Type B pancreatic cell (in vitro differentiated cells): ENCODE data around the gene LHB. TPM values are rescaled to one million over a fixed set of nuclear protein-coding genes. Genes with fewer than 3 reads are reported as not detected.

Experiments
- DNase-seq: peaks from one replicate; pipeline ENCODE4 v3.0.0; 2021; ENCODE audit warnings: mixed read lengths; ENCODE audit not compliant: unreplicated experiment; ENCODE audit errors: extremely low spot score
- H3K27ac Mint-ChIP-seq: 2 replicates; pipeline ENCODE4 v1.8.0; 2021; ENCODE audit warnings: mild to moderate bottlenecking, mixed read lengths
- H3K27me3 Mint-ChIP-seq: 2 replicates; pipeline ENCODE4 v1.8.0; 2021; ENCODE audit warnings: mixed read lengths
- H3K36me3 Mint-ChIP-seq: 2 replicates; pipeline ENCODE4 v1.8.0; 2021; ENCODE audit warnings: mixed read lengths
- H3K4me1 Mint-ChIP-seq: one replicate; pipeline ENCODE4 v1.8.0; 2021; ENCODE audit warnings: mixed read lengths; ENCODE audit not compliant: unreplicated experiment
- H3K4me3 Mint-ChIP-seq: 2 replicates; pipeline ENCODE4 v1.8.0; 2021; ENCODE audit warnings: mild to moderate bottlenecking, mixed read lengths
- H3K9me3 Mint-ChIP-seq: 2 replicates; pipeline ENCODE4 v1.8.0; 2021; ENCODE audit warnings: mixed read lengths
- CTCF ChIP-seq: fragments of 200-600 bp; sonication (generic); conservative IDR thresholded peaks from 2 replicates; pipeline ENCODE4 v1.5.0; 2021; ENCODE audit warnings: antibody characterized with exemption, mild to moderate bottlenecking
- total RNA-seq: library from RNA; stranded (reverse); gene quantifications from 2 replicates; pipeline ENCODE4 v1.2.1, GENCODE V29; 2021; ENCODE audit warnings: low replicate concordance

The LHB gene
- total RNA-seq, 1 donor from 2014 or later, result not detected

GRCh38 chr19:48991011-48991609 lies 25.8 kb downstream of the LHB start:
- no peak overlapping the region for H3K4me3 Mint-ChIP-seq
- H3K27ac Mint-ChIP-seq, result peak overlapping the region; percentile 77
- H3K9me3 Mint-ChIP-seq, result no peaks in the 10 kb centered on the region
- DNase-seq, result no peak
- H3K4me1 Mint-ChIP-seq, result peaks cover 26% of the 10 kb centered on the region
- no peaks in the 10 kb centered on the region for H3K27me3 Mint-ChIP-seq
- no peak for TF ChIP-seq CTCF
- H3K36me3 Mint-ChIP-seq, result peaks cover 23% of the 10 kb centered on the region

GRCh38 chr19:48990400-48990799 lies 26.5 kb downstream of the LHB start:
- DNase-seq, result no peak
- H3K9me3 Mint-ChIP-seq, result no peaks in the 10 kb centered on the region
- TF ChIP-seq CTCF, result no peak
- H3K27me3 Mint-ChIP-seq, result no peaks in the 10 kb centered on the region
- peaks cover 26% of the 10 kb centered on the region for H3K4me1 Mint-ChIP-seq
- peak overlapping the region; percentile 21 for H3K4me3 Mint-ChIP-seq
- H3K27ac Mint-ChIP-seq, result peak overlapping the region; percentile 77
- H3K36me3 Mint-ChIP-seq, result peaks cover 23% of the 10 kb centered on the region

- no peak for DNase-seq
- Mint-ChIP-seq H3K27me3 (no peaks in the 10 kb centered on the region), H3K27ac (peak overlapping the region; percentile 77), H3K36me3 (peaks cover 23% of the 10 kb centered on the region), H3K4me3 (peak overlapping the region; percentile 47), H3K9me3 (no peaks in the 10 kb centered on the region), H3K4me1 (peaks cover 20% of the 10 kb centered on the region)
- no peak for TF ChIP-seq CTCF
Observed at GRCh38 chr19:48989701-48990291, 27.1 kb downstream of the LHB start.

GRCh38 chr19:48988860-48989259 lies 28.0 kb downstream of the LHB start:
- Mint-ChIP-seq H3K9me3 (no peaks in the 10 kb centered on the region), H3K27me3 (no peaks in the 10 kb centered on the region), H3K36me3 (peaks cover 19% of the 10 kb centered on the region), H3K4me3 (no peak overlapping the region), H3K4me1 (peaks cover 14% of the 10 kb centered on the region), H3K27ac (peak overlapping the region; percentile 49)
- DNase-seq, result no peak
- no peak for TF ChIP-seq CTCF

- no peak for TF ChIP-seq CTCF
- no peaks in the 10 kb centered on the region for H3K9me3 Mint-ChIP-seq
- H3K27ac Mint-ChIP-seq, result no peak overlapping the region
- no peak overlapping the region for H3K4me3 Mint-ChIP-seq
- H3K4me1 Mint-ChIP-seq, result peaks cover 9% of the 10 kb centered on the region
- no peaks in the 10 kb centered on the region for H3K27me3 Mint-ChIP-seq
- DNase-seq, result no peak
- peaks cover 18% of the 10 kb centered on the region for H3K36me3 Mint-ChIP-seq
Observed at GRCh38 chr19:48988286-48988685, 28.6 kb downstream of the LHB start.
